HL-60 (cell line): ENCODE data around the gene SLCO4A1.

Experiments used
- CTCF ChIP-seq: IDR thresholded peaks from one replicate; pipeline ENCODE4 v1.5.1; 2011; ENCODE audit warnings: low read length, control low read depth, inconsistent platforms; ENCODE audit not compliant: insufficient read depth
- GABPA ChIP-seq: IDR thresholded peaks from 2 replicates; pipeline ENCODE4 v1.6.1; 2012; ENCODE audit warnings: low read depth
- POLR2AphosphoS5 ChIP-seq: IDR thresholded peaks from 2 replicates; pipeline ENCODE4 v1.6.1; 2012; ENCODE audit warnings: low read depth
- REST ChIP-seq: IDR thresholded peaks from 2 replicates; pipeline ENCODE4 v1.6.1; 2012; ENCODE audit warnings: low read depth; ENCODE audit not compliant: insufficient replicate concordance

GRCh38 chr20:62714799-62715198 is 72.5 kb downstream of the SLCO4A1 start:
- TF ChIP-seq GABPA (no peak), CTCF (no peak), POLR2AphosphoS5 (no peak), REST (no peak)
